ENCODE results near the gene CCDC178. TPM values are rescaled to one million over a fixed set of nuclear protein-coding genes. Genes with fewer than 3 reads are reported as not detected.

CCDC178 gene
- total and polyA plus RNA-seq, 2 of the 4 experiments (the other 2 are of a cell fraction) = not detected

DNA sequence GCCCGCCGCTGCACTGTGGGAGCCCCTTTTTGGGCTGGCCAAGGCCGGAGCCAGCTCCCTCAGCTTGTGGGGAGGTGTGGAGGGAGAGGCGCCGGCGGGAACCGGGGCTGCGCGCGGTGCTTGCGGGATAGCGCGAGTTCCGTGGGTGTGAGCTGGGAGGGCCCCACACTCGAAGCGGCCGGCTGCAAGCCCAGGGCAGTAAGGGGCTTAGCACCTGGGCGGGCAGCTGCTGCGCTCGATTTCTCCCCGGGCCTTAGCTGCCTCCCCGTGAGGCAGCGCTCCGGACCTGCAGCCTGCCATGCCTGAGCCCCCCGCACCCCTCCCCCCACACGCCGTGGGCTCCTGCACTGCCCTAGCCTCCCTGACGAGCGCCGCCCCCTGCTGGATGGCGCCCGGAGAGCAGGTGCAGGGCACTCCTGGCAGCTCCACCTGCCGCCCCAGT, 124.4 kb downstream of the CCDC178 start:
- no peak overlapping the region for H2BK5ac ChIP-seq (ENCODE audit: low read depth, low read length, poor library complexity, severe bottlenecking)
- H3K9ac ChIP-seq (ENCODE audit: low read depth, low read length) = no peak overlapping the region
- no peak overlapping the region for H2AK5ac ChIP-seq (ENCODE audit: low read depth, low read length)
- no peak overlapping the region for H3K56ac ChIP-seq (ENCODE audit: extremely low read depth, insufficient read depth, low read length)
- H3K23ac ChIP-seq (ENCODE audit: low read depth, low read length) = no peak overlapping the region
- no peak overlapping the region for H2BK20ac ChIP-seq (ENCODE audit: low read depth, low read length)
- DNase-seq (no peak), ATAC-seq (ENCODE audit: low read depth) (no peak)
- H2BK15ac ChIP-seq (ENCODE audit: low read depth, low read length) = no peak overlapping the region
- no peaks in the 10 kb centered on the region for H3K9me3 ChIP-seq (ENCODE audit: control insufficient read depth, insufficient read depth, low read length)
- no peaks in the 10 kb centered on the region for H3K4me1 ChIP-seq (ENCODE audit: control insufficient read depth, insufficient read depth, low read length)
- H4K5ac ChIP-seq (ENCODE audit: low read depth, low read length) = no peak overlapping the region
- no peak overlapping the region for H3K4ac ChIP-seq (ENCODE audit: low read depth, low read length)
- no peak overlapping the region for H3K14ac ChIP-seq (replicated peaks; ENCODE audit: low read depth, low read length)
- H3K9me1 ChIP-seq (ENCODE audit: insufficient read depth, low read length) = no peaks in the 10 kb centered on the region
- no peaks in the 10 kb centered on the region for H3K36me3 ChIP-seq (ENCODE audit: control insufficient read depth, insufficient read depth, low read length)
- H2BK120ac ChIP-seq (ENCODE audit: low read depth, low read length) = no peak overlapping the region
- H3K4me2 ChIP-seq (ENCODE audit: low read depth, low read length) = no peak overlapping the region
- H2AK9ac ChIP-seq (replicated peaks; ENCODE audit: low read depth, low read length, poor library complexity) = no peak overlapping the region
- no peak overlapping the region for H3K4me3 ChIP-seq (ENCODE audit: insufficient read depth, low read depth, low read length)
- H3K18ac ChIP-seq (ENCODE audit: low read depth, low read length) = no peak overlapping the region
- POLR2A ChIA-PET (ENCODE audit: unreplicated experiment) = no interaction called here
- H2AFZ ChIP-seq (replicated peaks; ENCODE audit: low read length, poor library complexity) = no peak overlapping the region
- H3K27ac ChIP-seq (ENCODE audit: insufficient read depth, low read length) = no peak overlapping the region
- 88% methylated on average over 7 of the region's 33 CpGs; no CpG with 5 or more reads in 1 of the 2 experiments for WGBS, 2 experiments (ENCODE audit: extremely low coverage in 2 of 2, insufficient read length in 1 of 2)
- no peaks in the 10 kb centered on the region for H4K20me1 ChIP-seq (ENCODE audit: insufficient read depth, low read length)
- no peak for TF ChIP-seq RAD21 (IDR thresholded peaks at IDR 0.05; ENCODE audit: low read length)
- TF ChIP-seq FOS (IDR thresholded peaks at IDR 0.05; ENCODE audit: low read depth, low read length) = no peak
- TF ChIP-seq RCOR1 (IDR thresholded peaks at IDR 0.05; ENCODE audit: insufficient replicate concordance, low read length) = no peak
- TF ChIP-seq BHLHE40 (IDR thresholded peaks at IDR 0.05; ENCODE audit: low read depth, low read length) = no peak
- no peak for TF ChIP-seq POLR2A (IDR thresholded peaks at IDR 0.05; ENCODE audit: low read depth, low read length)
- no peak for TF ChIP-seq MAFK (IDR thresholded peaks at IDR 0.05; ENCODE audit: low read depth, low read length)
- TF ChIP-seq MXI1 (IDR thresholded peaks at IDR 0.05; ENCODE audit: borderline replicate concordance, low read depth, low read length) = no peak
- no peak for TF ChIP-seq USF2 (IDR thresholded peaks at IDR 0.05; ENCODE audit: low read depth, low read length)
- TF ChIP-seq CHD1 (IDR thresholded peaks at IDR 0.05; ENCODE audit: low read depth, low read length) = no peak
- no peak for TF ChIP-seq MAZ (IDR thresholded peaks at IDR 0.05; ENCODE audit: borderline replicate concordance, low read depth, low read length)
- TF ChIP-seq CEBPB (IDR thresholded peaks at IDR 0.05; ENCODE audit: low read depth, low read length) = no peak
- TF ChIP-seq SMC3 (IDR thresholded peaks at IDR 0.05; ENCODE audit: low read depth, low read length) = no peak
- TF ChIP-seq, protein P1, sequence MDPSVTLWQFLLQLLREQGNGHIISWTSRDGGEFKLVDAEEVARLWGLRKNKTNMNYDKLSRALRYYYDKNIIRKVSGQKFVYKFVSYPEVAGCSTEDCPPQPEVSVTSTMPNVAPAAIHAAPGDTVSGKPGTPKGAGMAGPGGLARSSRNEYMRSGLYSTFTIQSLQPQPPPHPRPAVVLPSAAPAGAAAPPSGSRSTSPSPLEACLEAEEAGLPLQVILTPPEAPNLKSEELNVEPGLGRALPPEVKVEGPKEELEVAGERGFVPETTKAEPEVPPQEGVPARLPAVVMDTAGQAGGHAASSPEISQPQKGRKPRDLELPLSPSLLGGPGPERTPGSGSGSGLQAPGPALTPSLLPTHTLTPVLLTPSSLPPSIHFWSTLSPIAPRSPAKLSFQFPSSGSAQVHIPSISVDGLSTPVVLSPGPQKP (IDR thresholded peaks at IDR 0.05; ENCODE audit: borderline replicate concordance, low read depth, low read length) = no peak
- TF ChIP-seq NFE2L2 (IDR thresholded peaks at IDR 0.05; ENCODE audit: low read depth, low read length) = no peak
- TF ChIP-seq CTCF (conservative IDR thresholded peaks at IDR 0.05; ENCODE audit: low read depth, low read length) = no peak
- no peak for TF ChIP-seq RFX5 (IDR thresholded peaks at IDR 0.05; ENCODE audit: low read depth, low read length)
- BruUV-seq (replicated peaks) = no TSS peak
- H3K79me1 ChIP-seq (ENCODE audit: low read depth in 1 of 2, low read length in 2 of 2) = no peaks in the 10 kb centered on the region
- H3K27me3 ChIP-seq (ENCODE audit: control insufficient read depth, insufficient read depth, low read length) = no peaks in the 10 kb centered on the region
- dilution Hi-C loops (cut with HindIII; ENCODE audit: low sequenced_read_pairs, unreplicated experiment) (no loop called here), intact Hi-C loops (cut with micrococcal nuclease) (no loop called here), in situ Hi-C loops (cut with MboI; ENCODE audit: low sequenced_read_pairs) (no loop called here)
- H4K8ac ChIP-seq (ENCODE audit: low read depth in 2 of 2, low read length in 2 of 2) = no peak overlapping the region
- CTCF ChIA-PET = no interaction called here
- H4K91ac ChIP-seq (ENCODE audit: insufficient read depth, low read depth, low read length) = no peak overlapping the region
